Stimulated activated CD4-positive, alpha-beta T cell treated with anti-CD3 and anti-CD28 coated beads, Interleukin-1b, Interleukin-23, amount 100 ng/mL, for 4 hours (primary cell): ENCODE measurements around the gene PAM.
"Not testable (repeated sequence)": the region's sequence is repeated elsewhere in the genome, so short reads cannot be mapped to it uniquely, and the experiment has no call there.

Experiments
- DNase-seq, 2 donors: peaks; one replicate each; pipeline ENCODE4 v3.0.0-alpha.2; 2020; ENCODE audit warnings: low read depth in 2 of 2

PAM gene

DNA sequence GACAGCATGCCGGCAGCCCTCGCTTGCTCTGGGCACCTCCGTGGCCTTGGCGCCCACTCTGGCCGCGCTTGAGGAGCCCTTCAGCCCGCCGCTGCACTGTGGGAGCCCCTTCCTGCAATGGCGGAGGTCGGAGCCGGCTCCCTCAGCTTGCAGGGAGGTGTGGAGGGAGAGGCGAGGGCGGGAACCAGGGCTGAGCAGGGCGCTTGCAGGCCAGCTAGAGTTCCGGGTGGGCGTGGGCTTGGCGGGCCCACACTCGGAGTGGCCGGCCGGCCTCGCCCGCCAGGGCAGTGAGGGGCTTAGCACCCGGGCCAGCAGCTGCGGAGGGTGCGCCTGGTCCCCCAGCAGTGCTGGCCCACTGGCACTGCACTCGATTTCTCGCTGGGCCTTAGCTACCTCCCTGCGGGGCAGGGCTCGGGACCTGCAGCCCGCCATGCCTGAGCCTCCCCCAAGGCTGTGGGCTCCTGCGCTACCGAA, 3.2 kb upstream of the PAM start:
- not testable (repeated sequence) for DNase-seq

DNA sequence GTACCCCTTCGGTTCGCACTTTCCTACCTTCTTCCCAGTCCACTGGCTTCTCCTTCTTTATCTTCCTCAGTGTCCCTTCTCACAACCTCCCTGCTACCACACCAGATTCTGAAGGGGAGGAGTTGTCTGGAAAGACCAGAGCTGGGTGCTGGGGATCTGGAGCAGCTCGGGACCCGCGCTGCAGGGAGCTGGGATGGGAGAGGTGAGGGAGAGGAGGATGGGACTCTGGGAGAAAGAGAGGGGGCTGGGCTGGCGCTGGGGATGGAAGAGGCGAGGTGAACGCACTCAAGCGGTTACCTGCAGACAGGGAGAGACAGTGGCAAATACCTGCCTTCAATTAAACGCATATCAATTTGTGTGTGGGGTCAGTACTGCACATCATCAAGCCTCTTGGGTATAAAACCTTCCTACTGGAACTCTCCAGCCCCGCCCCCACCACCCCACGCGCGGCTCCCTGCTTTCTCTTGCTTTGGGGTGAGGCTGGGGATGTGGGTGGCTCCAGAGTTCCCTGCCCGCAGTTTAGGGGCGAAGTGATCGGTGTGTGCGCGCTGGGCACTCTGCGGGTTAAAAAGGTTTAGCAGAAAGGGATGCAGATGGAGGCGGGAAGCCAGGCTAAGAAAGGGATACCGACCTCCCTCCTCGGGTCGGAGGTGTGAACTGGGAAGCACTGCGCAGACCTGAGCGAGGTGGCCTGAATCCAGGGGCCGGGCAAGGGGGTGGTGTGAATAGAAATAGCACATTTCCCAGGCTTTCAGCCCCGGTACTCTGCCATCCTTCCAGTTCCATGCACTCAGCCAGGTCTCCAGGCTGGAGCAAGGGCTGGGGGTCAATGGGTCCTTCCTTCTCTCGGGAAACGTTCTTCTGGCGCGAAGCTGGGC, 977 bp upstream of the PAM start:
- DNase-seq, result peak in 1 of 2 donors; percentile 22

DNA sequence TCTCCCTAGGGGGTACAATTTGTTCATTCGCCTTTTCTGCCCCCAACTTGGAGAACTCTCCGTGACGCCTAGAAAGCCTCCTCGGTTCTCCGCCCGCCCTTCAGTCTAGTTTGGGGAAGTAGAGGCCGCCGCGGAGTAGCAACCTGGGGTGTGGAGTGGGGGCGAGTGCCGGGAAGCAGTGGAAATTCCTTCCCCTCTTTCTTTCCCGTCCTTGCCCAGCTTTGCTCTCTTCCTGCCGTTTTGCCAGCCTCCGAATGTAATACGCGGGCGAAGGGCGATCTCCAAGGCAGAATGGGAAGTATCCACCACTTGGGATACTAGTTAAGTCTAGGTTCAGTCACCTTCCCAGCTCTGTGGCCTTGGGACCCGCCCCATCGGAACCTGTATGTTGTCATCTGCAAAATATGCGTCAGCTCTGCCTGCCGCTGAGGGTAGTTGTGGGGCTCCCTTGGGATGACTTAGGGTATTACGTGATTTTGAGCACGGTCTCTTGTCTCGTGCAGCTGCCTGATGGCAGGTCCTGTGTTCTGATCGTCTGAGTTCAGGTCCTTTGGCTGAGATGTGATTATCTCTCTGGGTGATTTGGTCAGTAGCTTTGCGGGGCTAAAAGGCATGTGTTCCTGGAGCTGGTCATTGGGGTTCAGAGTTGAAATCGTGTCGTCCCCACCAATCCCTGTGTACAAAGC, 724 bp downstream of the PAM start:
- peak; percentile 59 to 65 for DNase-seq

DNA sequence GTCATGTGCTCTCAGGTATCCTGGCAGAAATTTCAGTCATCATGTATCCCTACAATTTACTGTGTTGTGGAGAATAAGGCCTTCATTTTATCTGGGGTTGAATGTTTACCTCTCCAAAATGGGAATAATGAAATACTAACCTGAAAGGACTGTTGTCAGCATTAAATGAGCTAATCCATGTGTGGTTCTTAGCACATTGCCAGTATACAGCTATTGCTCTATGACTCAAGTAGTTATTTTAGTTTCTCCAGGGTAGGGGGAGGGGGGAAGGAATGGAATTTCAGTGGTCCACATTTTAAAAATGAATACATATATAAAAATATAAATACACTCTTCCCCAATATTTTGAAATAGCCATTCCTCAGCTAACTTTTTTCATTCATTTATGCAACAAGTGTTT, 3.5 kb downstream of the PAM start:
- DNase-seq, result no peak

DNA sequence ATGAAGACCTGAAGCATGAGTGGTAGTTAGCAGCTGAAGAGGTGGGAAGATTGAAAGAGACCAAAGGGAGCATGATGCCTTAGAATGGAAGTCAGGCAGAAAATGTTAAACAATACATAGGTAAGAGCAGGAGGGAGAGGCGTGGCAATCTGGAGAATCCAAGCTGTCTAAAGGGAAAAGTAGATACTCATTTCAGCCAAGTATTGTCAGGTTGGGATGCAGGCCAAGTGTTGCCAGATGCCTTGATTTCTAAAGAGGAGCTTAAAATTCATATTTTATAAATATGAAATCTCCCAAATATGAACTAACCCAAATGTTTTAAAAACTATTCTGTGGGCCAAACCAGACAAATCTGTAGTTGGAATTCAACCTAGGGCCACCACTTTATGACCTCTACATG, 4.2 kb downstream of the PAM start:
- DNase-seq, result no peak

DNA sequence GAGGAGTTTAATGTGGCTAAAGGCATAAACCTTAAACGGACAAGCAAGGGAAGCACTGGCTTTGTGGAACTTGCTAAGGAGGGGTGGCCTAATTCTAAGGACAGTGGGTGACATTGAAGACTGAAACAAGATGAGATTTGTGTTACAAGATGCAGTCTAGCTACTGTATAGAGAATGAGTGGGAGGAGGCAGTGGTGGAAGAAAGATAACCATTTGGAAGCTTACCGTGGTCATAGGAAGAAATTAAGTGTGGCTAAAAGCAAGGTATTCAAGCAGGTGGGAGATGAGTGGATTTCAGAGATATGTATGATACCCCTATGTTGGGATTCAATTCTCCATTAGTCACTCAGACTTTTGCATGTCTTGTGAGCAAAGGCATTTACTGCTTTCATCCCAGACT, 4.6 kb downstream of the PAM start:
- DNase-seq, result no peak

DNA sequence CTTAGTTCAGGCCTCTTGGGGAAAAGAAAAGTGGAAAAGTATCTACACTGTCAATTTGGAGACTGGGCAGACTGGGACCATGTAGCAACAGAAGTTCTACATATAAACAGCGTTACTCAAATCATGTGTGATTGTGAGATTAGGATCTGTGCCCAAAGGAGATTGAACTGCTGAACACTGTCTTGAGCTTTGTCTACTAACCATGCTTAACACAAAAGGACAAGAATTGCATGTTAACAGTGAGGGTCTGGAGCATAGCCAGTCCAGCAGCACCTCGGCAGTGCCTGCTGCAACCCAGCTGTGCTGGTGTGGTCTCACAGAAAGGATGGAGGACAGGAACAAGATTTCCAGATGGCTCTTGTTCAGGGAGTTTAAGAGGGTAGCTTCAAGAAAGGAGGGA, 5.7 kb downstream of the PAM start:
- no peak for DNase-seq

DNA sequence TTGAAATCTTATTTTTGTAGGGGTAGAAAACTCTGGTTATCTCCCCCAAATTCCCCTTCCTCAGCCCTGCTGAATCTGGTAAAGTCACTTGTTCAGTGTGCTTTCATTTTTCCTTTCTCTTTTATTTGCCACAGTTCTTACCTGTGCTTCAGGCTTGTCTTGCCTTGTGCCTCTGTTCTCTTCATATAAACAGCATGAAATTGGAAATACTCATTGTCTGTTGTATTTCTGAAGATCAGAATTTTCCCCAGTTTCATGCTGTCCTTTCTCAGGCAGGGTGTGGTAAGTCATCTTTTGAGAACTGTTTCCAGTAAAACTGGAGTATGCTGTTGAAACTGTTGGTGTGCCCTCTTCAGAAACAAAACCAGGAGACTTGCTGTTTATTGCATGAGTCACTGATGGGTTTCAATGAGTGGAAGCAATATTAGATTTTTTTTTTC, 7.0 kb downstream of the PAM start:
- DNase-seq, result no peak

DNA sequence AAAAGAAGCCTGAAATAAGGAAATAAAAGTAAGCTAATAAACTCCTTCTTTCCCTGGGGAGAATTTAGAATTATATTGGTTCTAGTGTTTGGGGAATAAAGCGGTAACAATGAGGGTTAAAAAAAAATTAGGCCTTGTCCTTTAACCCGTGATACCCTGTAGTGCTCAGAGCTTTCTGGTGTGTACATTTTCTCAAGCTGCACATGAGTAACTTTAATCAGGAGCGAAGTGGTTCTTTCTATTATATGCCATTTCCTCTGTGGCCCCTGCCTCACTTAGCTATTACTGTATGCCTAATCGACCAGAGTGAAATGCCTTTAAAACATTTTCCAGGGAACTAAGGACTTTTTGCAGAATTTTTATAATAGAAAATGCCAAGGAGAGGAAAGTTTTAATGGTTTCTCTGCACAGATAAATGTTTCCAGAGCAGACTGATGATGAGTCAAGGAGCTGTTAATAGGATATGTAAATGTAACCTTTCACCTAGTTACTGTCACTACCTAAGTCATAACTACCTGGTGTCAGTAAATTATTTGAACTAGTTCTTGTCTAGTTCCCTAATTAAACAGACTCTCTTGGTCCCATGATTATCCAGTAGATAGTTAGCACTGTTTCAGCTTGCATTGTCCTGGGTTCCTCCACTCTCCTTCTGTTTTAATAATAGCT, 7.6 kb downstream of the PAM start:
- no peak for DNase-seq

DNA sequence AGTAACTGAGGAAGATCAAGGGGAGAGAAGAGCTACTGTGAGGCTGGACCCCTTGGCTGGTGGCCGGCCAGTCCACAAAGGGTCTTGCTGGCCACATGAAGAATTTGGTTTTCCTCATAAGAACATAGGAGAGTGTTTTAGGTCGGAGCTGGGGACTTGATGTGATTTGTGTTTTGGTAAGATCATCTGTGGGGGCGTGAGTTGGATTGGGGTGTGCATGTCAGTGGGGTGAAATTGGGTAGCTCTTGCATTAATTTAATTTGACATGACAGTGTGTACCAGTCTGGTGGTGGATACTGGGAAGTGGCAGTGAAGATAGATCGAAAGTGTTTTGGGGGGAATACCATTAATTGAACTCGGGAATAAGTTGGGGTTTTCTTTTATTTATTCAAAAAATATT, 8.6 kb downstream of the PAM start:
- DNase-seq, result no peak

DNA sequence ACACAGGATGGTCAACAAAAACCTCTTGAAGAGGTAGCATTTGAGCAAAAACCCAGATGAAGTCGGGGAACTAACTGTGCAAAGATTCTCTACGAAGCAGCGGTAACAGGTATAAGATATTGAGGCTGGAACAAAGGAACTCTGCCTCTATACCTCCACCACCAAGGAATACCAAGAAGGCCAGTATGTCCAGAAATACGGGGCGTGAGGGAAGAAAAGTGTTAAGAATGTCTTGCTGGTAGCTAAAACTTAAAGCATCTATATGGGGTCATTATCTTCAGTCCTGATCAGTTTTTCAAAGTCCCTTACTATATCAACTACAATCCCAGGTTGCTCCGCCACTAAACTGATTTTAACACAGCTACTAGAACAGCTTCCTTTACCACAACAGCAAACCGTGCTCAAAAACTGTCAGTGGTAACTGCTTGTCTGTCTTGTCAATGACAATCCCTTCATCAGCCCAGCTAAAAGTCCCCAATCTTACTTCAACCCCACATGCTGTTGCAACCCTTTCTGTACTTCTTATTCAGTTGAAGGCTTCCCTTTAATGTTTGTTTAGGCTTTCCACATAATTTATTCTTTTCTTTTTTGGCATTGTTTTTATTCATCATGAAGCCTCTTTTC, 9.4 kb downstream of the PAM start:
- no peak for DNase-seq

DNA sequence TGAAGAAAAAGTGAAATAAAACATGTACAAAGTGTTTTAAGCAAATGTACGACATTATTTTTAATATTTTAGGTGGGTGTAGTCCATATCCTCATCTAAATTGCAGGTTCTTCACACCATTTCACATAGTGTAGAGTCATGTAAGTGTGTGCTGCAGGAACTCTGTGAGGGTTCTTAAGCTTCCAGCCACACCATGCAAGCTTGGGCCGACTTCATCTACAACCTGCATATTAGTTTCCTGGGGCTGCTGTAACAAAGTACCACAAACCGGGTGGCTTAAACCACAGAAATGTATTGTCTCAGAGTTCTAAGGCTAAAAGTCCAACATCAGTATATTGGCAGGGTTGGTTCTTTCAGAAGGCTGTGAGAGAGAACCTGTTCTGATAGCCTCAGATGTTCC, 10.2 kb downstream of the PAM start:
- DNase-seq, result no peak

DNA sequence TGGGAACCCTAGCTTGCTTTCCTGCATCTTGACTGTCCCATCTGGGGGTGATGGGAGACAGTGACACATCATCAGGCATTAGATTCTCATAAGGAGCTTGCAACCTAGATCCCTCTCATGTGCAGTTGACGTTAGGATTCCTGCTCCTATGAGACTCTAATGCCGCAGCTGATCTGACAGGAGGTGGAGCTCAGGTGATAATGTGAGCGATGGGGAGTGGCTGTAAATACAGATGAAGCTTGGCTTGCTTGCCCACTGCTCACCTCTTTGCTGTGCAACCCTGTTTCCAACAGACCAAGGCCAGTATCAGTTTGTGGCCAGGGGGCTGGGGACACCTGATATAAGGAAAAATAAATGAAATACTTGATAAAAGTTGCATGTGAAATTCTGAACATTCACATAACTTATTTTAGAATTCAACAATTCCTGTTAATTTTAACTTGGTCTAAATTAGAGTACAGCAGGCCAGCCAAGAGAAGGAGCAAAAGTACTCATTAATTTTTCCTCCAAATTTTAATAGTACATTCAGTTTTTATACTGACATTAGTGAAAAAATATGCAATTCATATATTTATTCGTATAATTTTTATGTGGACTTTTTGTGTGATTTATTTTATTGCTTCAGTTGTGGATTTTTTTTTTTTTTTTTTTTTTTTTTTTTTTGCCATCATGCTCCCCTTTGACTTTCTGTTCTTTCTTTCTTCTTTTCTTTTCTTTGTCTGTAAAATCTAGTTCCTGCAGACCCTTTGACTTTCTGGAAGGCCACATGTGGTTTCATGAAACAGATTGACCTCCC, 11.4 kb downstream of the PAM start:
- no peak for DNase-seq

DNA sequence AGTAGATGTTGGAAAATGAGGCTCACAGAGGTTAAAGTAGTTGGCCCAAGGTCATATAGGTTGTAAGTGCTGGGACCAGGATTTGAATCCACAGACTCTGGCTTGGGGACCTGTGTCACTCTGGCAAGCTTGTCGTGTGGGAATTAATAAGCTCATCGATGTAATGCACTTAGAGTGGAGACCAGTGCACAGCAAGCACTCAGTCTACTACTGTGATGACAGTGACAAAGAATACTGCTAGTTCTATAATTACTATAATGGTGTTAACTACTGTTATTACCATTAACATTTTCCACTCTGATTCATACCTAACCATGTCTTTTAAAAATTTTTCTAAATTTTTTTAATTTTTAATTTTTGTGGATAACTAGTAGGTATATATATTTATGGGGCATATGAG, 12.8 kb downstream of the PAM start:
- no peak for DNase-seq

DNA sequence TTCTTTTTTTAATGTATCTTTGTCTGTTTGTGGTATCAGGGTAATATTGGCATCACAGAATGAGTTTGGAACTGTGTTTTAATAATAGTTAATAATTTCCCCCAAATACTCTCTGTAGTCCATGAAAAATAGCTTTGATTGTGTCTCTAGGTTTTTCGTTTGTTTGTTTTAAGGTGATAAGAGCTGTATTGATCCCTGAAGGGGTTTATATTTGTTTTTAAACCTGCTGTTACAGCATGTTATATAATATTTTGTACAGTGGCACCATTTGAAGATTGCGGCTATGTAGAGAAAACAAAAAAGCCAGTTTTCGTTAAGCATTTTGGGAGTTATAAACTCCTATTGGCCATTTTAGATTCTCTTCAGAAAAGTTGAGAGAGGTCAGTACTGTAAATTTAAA, 15.7 kb downstream of the PAM start:
- no peak for DNase-seq

DNA sequence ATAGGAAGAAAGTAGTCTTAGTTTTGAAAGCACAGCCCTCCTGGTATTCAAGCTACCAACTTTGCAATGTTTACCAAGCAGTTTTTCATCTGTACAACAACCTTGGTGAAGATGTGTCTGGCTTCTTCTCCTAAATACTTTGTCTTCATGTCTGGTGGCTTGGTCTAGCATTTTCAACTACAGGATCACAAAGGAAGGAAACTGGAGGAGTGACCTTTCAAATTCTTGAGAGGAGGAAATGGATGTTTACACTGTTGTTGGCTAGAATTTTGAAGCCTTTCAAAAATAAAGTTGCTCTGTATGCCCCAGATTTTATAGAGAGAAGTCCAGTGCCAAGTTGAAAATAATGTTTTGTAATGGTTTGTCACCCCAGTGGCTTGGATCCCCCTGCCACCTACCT, 16.3 kb downstream of the PAM start:
- DNase-seq, result no peak

DNA sequence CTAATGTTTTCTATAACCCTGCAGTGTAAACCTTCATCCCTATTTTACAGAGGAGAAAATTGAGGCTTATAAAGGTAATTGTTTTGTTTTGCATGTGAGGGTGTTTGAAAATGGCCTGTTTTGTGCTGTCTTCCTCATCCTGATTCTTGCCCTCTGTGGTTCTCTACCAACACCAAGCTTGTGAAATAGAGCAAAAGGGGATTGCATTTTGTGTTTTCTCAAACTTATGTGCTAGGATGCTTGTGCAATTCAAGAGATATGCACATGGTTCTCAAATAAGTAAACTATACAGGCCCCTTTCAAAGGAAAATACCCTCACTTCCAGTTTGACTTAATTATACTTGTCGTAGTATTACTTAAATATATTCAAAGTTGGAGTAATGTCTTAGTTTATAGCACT, 17.2 kb downstream of the PAM start:
- DNase-seq, result no peak

DNA sequence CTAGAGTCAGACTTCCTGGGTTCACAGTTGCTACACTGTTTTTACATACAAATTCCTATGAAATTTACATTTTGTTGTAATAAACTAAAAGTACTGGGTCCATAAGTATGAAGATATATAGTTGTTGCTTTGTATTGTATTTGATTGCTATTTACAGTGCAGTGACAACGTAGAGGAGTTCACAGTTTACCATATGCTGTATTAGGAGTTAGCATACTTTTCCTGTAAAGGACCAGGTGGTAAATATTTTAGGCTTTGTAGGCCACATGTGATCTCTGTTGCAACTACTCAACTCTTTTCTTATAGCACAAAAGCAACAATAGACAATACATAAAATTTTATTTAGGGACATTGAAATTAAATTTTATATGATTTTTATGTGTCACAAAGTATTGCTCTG, 18.0 kb downstream of the PAM start:
- DNase-seq, result no peak

DNA sequence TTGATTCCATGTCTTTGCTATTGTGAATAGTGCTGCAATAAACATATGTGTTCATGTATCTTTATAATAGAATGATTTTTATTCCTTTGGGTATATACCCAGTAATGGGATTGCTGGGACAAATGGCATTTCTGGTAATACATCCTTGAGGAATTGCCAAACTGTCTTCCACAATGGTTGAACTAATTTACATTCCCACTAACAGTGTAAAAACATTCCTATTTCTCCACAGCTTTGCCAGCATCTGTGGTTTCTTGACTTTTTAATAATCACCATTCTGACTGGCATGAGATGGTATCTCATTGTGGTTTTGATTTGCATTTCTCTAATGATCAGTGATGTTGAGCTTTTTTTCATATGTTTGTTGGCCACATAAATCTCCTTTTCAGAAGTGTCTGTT, 20.7 kb downstream of the PAM start:
- DNase-seq, result not testable (repeated sequence)

DNA sequence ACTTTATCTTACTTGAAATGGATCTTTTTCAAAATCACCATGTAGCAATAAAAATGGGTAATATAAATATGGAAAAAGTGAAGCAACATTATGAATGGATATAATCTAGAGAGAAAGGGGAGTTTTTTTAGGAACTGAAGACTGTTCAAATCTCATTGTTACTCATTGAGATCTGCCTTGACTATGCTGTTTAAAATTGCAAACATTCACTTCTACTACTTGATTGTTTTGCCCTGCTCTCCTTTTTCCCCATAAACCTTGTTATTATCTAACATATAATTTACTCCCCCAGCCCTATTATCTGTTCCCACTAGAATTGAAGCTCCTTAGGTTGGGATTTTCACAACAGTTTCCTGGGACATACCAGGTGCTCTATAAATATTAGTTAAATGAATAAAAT, 22.0 kb downstream of the PAM start:
- DNase-seq, result no peak

DNA sequence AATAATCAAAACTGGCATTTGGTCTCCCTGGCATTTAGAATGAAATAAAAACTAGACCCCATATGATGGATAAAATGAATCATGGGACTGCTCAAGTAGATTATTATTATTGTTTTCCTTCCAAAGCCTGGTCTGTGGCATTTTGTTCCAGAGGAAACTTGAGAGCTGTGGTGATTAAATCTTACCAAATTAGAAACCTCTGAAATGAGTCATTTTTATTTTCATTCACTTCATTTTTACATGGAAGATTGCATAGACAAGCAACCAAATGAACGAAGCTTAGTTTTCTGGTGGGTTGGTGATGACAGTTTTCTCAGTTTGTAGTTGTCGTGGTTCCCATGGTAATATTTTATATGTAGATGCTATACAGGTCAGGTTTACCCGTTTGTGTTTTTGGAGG, 23.4 kb downstream of the PAM start:
- no peak for DNase-seq
